Lower leg skin (tissue), 4 donors: ENCODE results near the gene BCL2. TPM values are rescaled to one million over a fixed set of nuclear protein-coding genes. Genes with fewer than 3 reads are reported as not detected.

Source experiments
- DNase-seq, 2 donors: peaks; one replicate each; pipeline ENCODE4 v3.0.0-alpha.2; 2019; ENCODE audit warnings: low spot score in 2 of 2
- H3K4me3 ChIP-seq: fragments of 200-600 bp; sonication (generic); 2 replicates; pipeline ENCODE4 v1.5.1; 2017; ENCODE audit warnings: mild to moderate bottlenecking, low read depth; ENCODE audit not compliant: poor library complexity, severe bottlenecking
- CTCF ChIP-seq, 3 donors: fragments of 450-650 bp; IDR thresholded peaks; one replicate each; pipeline ENCODE4 v1.5.1; 2016; ENCODE audit warnings: antibody characterized with exemption in 3 of 3, mild to moderate bottlenecking in 3 of 3, moderate library complexity in 2 of 3
- POLR2A ChIP-seq, 2 donors: fragments of 450-650 bp; IDR thresholded peaks; one replicate each; pipeline ENCODE4 v1.6.1; 2016 to 2017; ENCODE audit warnings: antibody characterized with exemption in 2 of 2, mild to moderate bottlenecking in 1 of 2, moderate library complexity in 1 of 2
- WGBS, 2 donors: methylation state at CpG; one replicate each; pipeline ENCODE4 v1.1.5; 2018; 5-methylcytosine and 5-hydroxymethylcytosine counted together
- intact Hi-C: fragments of 100-400 bp; cut with DNase I; formaldehyde crosslinking; loops from one replicate; pipeline ENCODE4 v1.15.0; 2023; ENCODE audit warnings: low total_unique reads
- total RNA-seq, 4 donors: library from RNA; depleted of rRNA; stranded (reverse); fragments of >200 nt; gene quantifications; one replicate each; pipeline ENCODE4 v1.1.0, GENCODE V29; 2016

BCL2 gene
- total RNA-seq, 4 donors from 2014 or later, result 12.8 to 21.7 (median 18.2) TPM

- intact Hi-C loops, result no loop called here
- WGBS, 2 donors, result 0 to 1% methylated on average over 8 of the region's 8 CpGs
- TF ChIP-seq POLR2A (IDR thresholded peaks at IDR 0.05), result no peak
- no peak for TF ChIP-seq CTCF (IDR thresholded peaks at IDR 0.05)
- peak overlapping the region; percentile 45 for H3K4me3 ChIP-seq
- no peak for DNase-seq
Measured at GRCh38 chr18:63318889-63319382, 633 bp downstream of the BCL2 start.

GRCh38 chr18:63317982-63318888, 1.3 kb downstream of the BCL2 start:
- peak in 1 of 3 donors; percentile 10 for TF ChIP-seq CTCF (IDR thresholded peaks at IDR 0.05)
- TF ChIP-seq POLR2A (IDR thresholded peaks at IDR 0.05), result no peak
- intact Hi-C loops, result no loop called here
- peak; percentile 54 to 94 for DNase-seq
- H3K4me3 ChIP-seq, result peak overlapping the region; percentile 8
- 3% methylated on average over 42 to 55 of the region's 66 CpGs for WGBS, 2 donors

GRCh38 chr18:63317556-63317946, 2.0 kb downstream of the BCL2 start:
- intact Hi-C loops, result no loop called here
- H3K4me3 ChIP-seq, result peak overlapping the region; percentile 8
- DNase-seq, result no peak
- no peak for TF ChIP-seq POLR2A (IDR thresholded peaks at IDR 0.05)
- WGBS, 2 donors, result 58 to 65% methylated on average over 10 of the region's 10 CpGs

- DNase-seq, result no peak
- intact Hi-C loops, result no loop called here
- WGBS, 2 donors, result 63 to 67% methylated on average over 4 of the region's 4 CpGs
- TF ChIP-seq POLR2A (IDR thresholded peaks at IDR 0.05), result no peak
- TF ChIP-seq CTCF (IDR thresholded peaks at IDR 0.05), result no peak
- H3K4me3 ChIP-seq, result no peak overlapping the region
Measured at GRCh38 chr18:63316612-63317555, 2.7 kb downstream of the BCL2 start.

- intact Hi-C loops, result no loop called here
- no peak for DNase-seq
- TF ChIP-seq CTCF (IDR thresholded peaks at IDR 0.05) (no peak), POLR2A (IDR thresholded peaks at IDR 0.05) (no peak)
- no peak overlapping the region for H3K4me3 ChIP-seq
Measured at GRCh38 chr18:63315876-63316275, 3.7 kb downstream of the BCL2 start.
